ENCODE measurements around the gene CBFA2T2. TPM values are rescaled to one million over a fixed set of nuclear protein-coding genes. Genes with fewer than 3 reads are reported as not detected.

The CBFA2T2 gene
- total and polyA plus RNA-seq, 4 experiments from 2014 or later: 16.5 to 43.4 (median 33.6) TPM

DNA sequence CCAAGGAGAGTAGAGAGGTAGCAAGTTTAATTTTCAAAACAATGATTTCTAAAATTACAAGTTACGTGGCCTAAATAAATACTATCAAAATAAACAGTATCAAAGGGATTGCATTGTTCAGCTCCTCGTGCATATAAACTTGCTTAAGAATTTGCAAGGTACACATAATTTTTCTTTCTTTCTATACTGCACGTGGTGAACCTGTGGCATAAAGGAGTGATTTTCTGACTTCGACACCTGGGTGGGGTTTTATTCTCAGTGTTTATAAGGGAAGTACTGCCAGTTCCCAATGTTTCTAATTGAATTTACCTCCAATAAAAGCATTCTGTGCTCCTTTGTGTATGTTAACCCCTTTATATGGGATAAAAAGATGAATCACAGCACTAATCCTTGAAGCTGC, 122.1 kb downstream of the CBFA2T2 start:
- H3K36me3 Mint-ChIP-seq: peaks cover 44 to 74% of the 10 kb centered on the region in 2 donors
- no peaks in the 10 kb centered on the region for H3K9me3 Mint-ChIP-seq
- peaks cover 44% of the 10 kb centered on the region for H3K36me3 ChIP-seq (ENCODE audit: insufficient read depth, low read length)
- POLR2A ChIA-PET (ENCODE audit: partially characterized antibody): no interaction called here
- no peak overlapping the region for H3K27ac Mint-ChIP-seq
- intact Hi-C loops (cut with micrococcal nuclease): no loop called here
- no peaks in the 10 kb centered on the region for H3K27me3 ChIP-seq (ENCODE audit: insufficient read depth, low read length)
- H3K4me1 Mint-ChIP-seq: peaks cover 0 to 4% (median 2%) of the 10 kb centered on the region in 4 donors
- no peak overlapping the region for H3K27ac ChIP-seq (ENCODE audit: low read depth, low read length)
- CTCF ChIA-PET (ENCODE audit: partially characterized antibody): no interaction called here
- no peaks in the 10 kb centered on the region for H3K27me3 Mint-ChIP-seq
- H3K4me3 Mint-ChIP-seq: no peak overlapping the region
- H3K9me3 ChIP-seq (ENCODE audit: control insufficient read depth in 1 of 2, low read length in 2 of 2): no peaks in the 10 kb centered on the region
- no peak overlapping the region for H3K4me3 ChIP-seq (ENCODE audit: low read length in 2 of 2)
- no peak for DNase-seq
- H3K4me1 ChIP-seq (ENCODE audit: insufficient read depth, low read length): no peaks in the 10 kb centered on the region

DNA sequence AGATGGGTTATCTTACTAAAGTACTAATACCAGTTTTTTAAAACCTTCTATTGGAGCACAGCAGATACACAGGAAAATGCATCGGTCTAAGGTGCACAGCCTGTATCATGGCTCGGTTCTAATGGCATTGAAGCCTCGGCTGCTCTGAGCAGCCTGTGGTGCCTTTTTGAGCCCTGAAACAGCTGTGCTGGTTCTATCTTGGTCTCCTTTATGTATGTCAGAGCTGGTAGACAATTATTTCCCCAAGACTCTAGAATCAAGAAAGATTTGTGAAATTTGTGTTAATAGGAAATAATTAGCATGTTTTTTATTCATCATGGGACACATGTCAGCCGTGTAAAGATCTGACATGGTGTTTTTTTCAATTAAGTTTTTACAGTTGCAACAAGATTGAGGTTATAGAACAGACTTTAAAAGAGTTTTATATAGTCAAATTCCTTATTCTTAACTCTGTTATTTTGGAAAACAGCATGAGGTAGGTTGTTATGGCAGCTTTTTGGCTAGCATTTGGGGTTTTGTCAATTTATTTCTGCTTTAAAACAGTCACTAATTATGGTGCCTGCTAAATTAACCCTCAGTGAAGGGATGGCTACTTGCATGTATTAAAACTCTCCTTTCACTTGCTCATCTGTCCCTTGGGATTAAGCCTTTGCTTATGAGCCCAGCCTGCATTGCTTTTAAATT, 132.0 kb downstream of the CBFA2T2 start:
- H3K9me3 ChIP-seq (ENCODE audit: control insufficient read depth in 1 of 2, low read length in 2 of 2): no peaks in the 10 kb centered on the region
- no peak for DNase-seq
- H3K27me3 ChIP-seq (ENCODE audit: insufficient read depth, low read length): no peaks in the 10 kb centered on the region
- H3K27me3 Mint-ChIP-seq: no peaks in the 10 kb centered on the region
- POLR2A ChIA-PET (ENCODE audit: partially characterized antibody): interaction anchor here (4.4 kb wide), 1 partner anchor 41 kb away, joined by 27 read pairs; the partner anchor contains the start of gene C20orf144
- intact Hi-C loops (cut with micrococcal nuclease): no loop called here
- no peak overlapping the region for H3K4me3 Mint-ChIP-seq
- H3K4me3 ChIP-seq (ENCODE audit: low read length in 2 of 2): no peak overlapping the region
- peaks cover 38 to 58% of the 10 kb centered on the region in 2 donors for H3K36me3 Mint-ChIP-seq
- H3K4me1 ChIP-seq (ENCODE audit: insufficient read depth, low read length): peaks cover 26% of the 10 kb centered on the region
- peaks cover 14% of the 10 kb centered on the region for H3K36me3 ChIP-seq (ENCODE audit: insufficient read depth, low read length)
- no peak overlapping the region for H3K27ac ChIP-seq (ENCODE audit: low read depth, low read length)
- H3K4me1 Mint-ChIP-seq: peaks cover 10 to 42% (median 27%) of the 10 kb centered on the region in 4 donors
- H3K9me3 Mint-ChIP-seq: no peaks in the 10 kb centered on the region
- CTCF ChIA-PET (ENCODE audit: partially characterized antibody): interaction anchor here (1.1 kb wide), 2 partner anchors 46 to 165 kb away, joined by 4 to 5 read pairs; no protein-coding TSS in a partner anchor
- H3K27ac Mint-ChIP-seq: peak overlapping the region in 3 of 7 donors; percentile 2 to 47 (median 35)

DNA sequence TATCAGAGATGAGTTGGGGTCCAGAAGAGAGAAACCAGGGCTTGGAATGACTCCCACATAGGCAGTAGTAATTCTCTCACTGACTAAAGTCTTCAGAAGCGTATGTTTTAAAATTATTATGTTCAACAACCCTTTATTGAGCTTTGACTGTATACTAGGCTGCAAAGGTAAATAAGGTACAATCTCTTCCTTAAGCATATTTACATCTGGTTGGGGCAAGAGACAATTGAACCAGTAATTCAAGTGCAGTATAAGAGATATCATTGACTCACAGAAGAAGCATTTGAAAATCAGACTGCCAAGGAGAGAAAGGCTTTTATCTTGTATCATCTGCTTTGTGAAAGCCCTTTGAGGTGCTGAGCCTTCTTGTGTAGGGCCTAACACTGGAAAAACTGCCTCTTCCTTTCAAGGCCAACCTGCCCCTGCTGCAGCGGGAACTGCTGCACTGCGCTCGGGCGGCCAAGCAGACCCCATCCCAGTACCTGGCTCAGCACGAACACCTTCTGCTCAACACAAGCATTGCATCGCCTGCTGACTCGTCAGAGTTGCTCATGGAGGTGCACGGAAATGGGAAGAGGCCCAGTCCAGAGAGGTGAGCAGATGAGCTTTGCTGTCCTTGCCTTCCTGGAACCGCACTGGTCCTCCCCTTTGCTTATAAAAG, 132.9 kb downstream of the CBFA2T2 start:
- Mint-ChIP-seq H3K4me3 (peak overlapping the region in 1 of 8 donors; percentile 34), H3K36me3 (peaks cover 47 to 62% of the 10 kb centered on the region in 2 donors), H3K4me1 (peaks cover 10 to 42% (median 27%) of the 10 kb centered on the region in 4 donors), H3K27ac (peak overlapping the region in 3 of 7 donors; percentile 36 to 70 (median 43)), H3K9me3 (no peaks in the 10 kb centered on the region), H3K27me3 (no peaks in the 10 kb centered on the region)
- Histone ChIP-seq H3K4me1 (ENCODE audit: insufficient read depth, low read length) (peaks cover 26% of the 10 kb centered on the region), H3K9me3 (ENCODE audit: control insufficient read depth in 1 of 2, low read length in 2 of 2) (no peaks in the 10 kb centered on the region), H3K4me3 (ENCODE audit: low read length in 2 of 2) (no peak overlapping the region), H3K27ac (ENCODE audit: low read depth, low read length) (no peak overlapping the region), H3K27me3 (ENCODE audit: insufficient read depth, low read length) (no peaks in the 10 kb centered on the region), H3K36me3 (ENCODE audit: insufficient read depth, low read length) (peaks cover 22% of the 10 kb centered on the region)
- DNase-seq: no peak
- CTCF ChIA-PET (ENCODE audit: partially characterized antibody): no interaction called here
- POLR2A ChIA-PET (ENCODE audit: partially characterized antibody): interaction anchor here (0.9 to 4.4 kb wide), 2 partner anchors 40 to 133 kb away, joined by 3 to 27 read pairs; partner anchors contain the start of genes C20orf144 and CBFA2T2
- intact Hi-C loops (cut with micrococcal nuclease): no loop called here

DNA sequence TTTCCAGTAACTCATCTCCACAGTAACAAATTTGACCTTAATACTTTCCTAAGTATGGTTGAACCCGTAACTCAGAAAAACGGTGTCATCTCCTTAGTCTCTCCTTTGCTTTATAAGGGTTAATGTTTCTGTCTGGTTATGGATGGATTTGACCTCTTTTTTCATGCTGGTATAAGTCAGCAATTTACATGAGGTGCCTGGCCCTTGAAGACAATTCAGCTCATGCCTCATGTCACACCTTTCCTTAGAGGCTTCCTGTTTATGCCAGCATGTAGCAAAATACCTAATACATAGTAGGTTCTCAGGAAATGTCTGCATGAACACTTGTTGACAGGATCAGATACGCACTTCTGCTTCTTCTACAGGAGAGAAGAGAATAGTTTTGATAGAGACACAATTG, 134.5 kb downstream of the CBFA2T2 start:
- Histone ChIP-seq H3K36me3 (ENCODE audit: insufficient read depth, low read length) (peaks cover 26% of the 10 kb centered on the region), H3K9me3 (ENCODE audit: control insufficient read depth in 1 of 2, low read length in 2 of 2) (no peaks in the 10 kb centered on the region), H3K27ac (ENCODE audit: low read depth, low read length) (no peak overlapping the region), H3K4me3 (ENCODE audit: low read length in 2 of 2) (peak overlapping the region in 1 of 2 donors; percentile 26), H3K4me1 (ENCODE audit: insufficient read depth, low read length) (peaks cover 26% of the 10 kb centered on the region), H3K27me3 (ENCODE audit: insufficient read depth, low read length) (no peaks in the 10 kb centered on the region)
- intact Hi-C loops (cut with micrococcal nuclease): no loop called here
- ChIA-PET CTCF (ENCODE audit: partially characterized antibody) (no interaction called here), POLR2A (ENCODE audit: partially characterized antibody) (interaction anchor here (4.4 kb wide), 1 partner anchor 39 kb away, joined by 27 read pairs; the partner anchor contains the start of gene C20orf144)
- DNase-seq: peak in 4 of 5 donors; percentile 15 to 30 (median 22)
- Mint-ChIP-seq H3K4me1 (peaks cover 9 to 46% (median 27%) of the 10 kb centered on the region in 4 donors), H3K27me3 (no peaks in the 10 kb centered on the region), H3K4me3 (peak overlapping the region in 7 of 8 donors; percentile 18 to 75 (median 58)), H3K36me3 (peaks cover 56 to 68% of the 10 kb centered on the region in 2 donors), H3K9me3 (no peaks in the 10 kb centered on the region), H3K27ac (peak overlapping the region; percentile 80 to 91 (median 89))

DNA sequence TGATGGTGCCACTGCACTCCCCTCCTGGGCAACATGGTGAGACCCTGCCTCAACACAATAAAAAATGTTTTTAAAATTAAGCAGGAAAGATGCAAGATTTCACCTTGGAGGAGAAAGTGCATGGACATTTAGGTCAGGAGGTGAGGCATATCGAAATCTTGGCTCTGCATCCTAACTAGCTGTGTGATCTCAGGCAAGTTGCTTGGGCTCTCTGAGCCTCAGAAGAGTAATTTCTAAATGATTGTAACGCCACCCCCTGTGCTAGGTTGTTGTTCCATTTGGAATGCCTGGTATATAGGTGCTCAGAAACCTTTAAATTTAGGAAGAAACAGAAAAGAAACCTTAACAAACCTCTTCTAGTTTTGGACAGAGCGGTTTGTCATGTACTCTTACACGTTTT, 136.3 kb downstream of the CBFA2T2 start:
- H3K27me3 ChIP-seq (ENCODE audit: insufficient read depth, low read length): no peaks in the 10 kb centered on the region
- peaks cover 26% of the 10 kb centered on the region for H3K4me1 ChIP-seq (ENCODE audit: insufficient read depth, low read length)
- no peaks in the 10 kb centered on the region for H3K27me3 Mint-ChIP-seq
- DNase-seq: no peak
- H3K9me3 Mint-ChIP-seq: no peaks in the 10 kb centered on the region
- intact Hi-C loops (cut with micrococcal nuclease): no loop called here
- ChIA-PET CTCF (ENCODE audit: partially characterized antibody) (interaction anchor here (0.9 kb wide), 1 partner anchor 41 kb away, joined by 3 read pairs; the partner anchor contains the start of gene ACTL10), POLR2A (ENCODE audit: partially characterized antibody) (interaction anchor here (1.0 to 1.2 kb wide), 3 partner anchors 94 to 367 kb away, joined by 3 to 4 read pairs (median 3); partner anchors contain the start of genes CBFA2T2 and PXMP4)
- peak overlapping the region in 2 of 7 donors; percentile 53 to 63 for H3K27ac Mint-ChIP-seq
- peaks cover 67 to 76% of the 10 kb centered on the region in 2 donors for H3K36me3 Mint-ChIP-seq
- peaks cover 31% of the 10 kb centered on the region for H3K36me3 ChIP-seq (ENCODE audit: insufficient read depth, low read length)
- no peak overlapping the region for H3K4me3 ChIP-seq (ENCODE audit: low read length in 2 of 2)
- H3K4me1 Mint-ChIP-seq: peaks cover 9 to 51% (median 23%) of the 10 kb centered on the region in 4 donors
- no peak overlapping the region for H3K4me3 Mint-ChIP-seq
- no peaks in the 10 kb centered on the region for H3K9me3 ChIP-seq (ENCODE audit: control insufficient read depth in 1 of 2, low read length in 2 of 2)
- no peak overlapping the region for H3K27ac ChIP-seq (ENCODE audit: low read depth, low read length)

DNA sequence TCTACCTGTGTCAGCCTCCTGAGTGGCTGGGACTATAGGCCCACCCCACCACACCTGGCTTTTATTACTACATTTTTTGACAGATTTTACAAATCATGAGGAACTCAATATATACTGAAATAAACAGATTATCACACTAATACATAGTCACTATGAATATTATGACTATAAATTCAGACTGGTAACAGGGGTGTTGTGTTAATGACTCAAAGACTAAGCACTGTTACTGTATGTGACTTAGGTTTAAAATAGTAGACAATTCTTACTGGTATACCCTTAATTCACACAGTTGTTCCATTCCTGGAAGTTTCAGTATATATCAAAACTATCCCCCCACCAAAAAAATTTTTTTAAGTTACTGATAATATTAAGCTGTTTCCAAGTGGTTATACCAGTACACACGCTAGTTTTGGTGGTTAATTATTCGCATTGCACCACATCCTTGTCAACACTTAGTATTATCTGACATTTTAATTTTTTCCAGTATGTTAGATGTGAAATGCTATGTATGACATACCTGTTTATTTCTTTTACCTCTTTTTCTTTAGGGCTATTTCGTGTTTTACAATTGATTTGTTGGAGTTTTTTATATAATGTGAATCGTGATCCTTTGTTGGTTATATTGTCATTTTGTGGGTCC, 137.8 kb downstream of the CBFA2T2 start:
- POLR2A ChIA-PET (ENCODE audit: partially characterized antibody): interaction anchor here (0.6 to 1.5 kb wide), 3 partner anchors 21 to 104 kb away, joined by 3 to 6 read pairs (median 3); partner anchors contain the start of genes ACTL10 and ZNF341
- H3K36me3 ChIP-seq (ENCODE audit: insufficient read depth, low read length): peaks cover 31% of the 10 kb centered on the region

More for the DNA sequence above, 137.8 kb downstream of the CBFA2T2 start:
- H3K4me3 ChIP-seq (ENCODE audit: low read length in 2 of 2): no peak overlapping the region
- no peak overlapping the region for H3K27ac ChIP-seq (ENCODE audit: low read depth, low read length)
- intact Hi-C loops (cut with micrococcal nuclease): no loop called here
- H3K9me3 Mint-ChIP-seq: no peaks in the 10 kb centered on the region
- no peaks in the 10 kb centered on the region for H3K27me3 ChIP-seq (ENCODE audit: insufficient read depth, low read length)
- no peak overlapping the region for H3K4me3 Mint-ChIP-seq
- peaks cover 26% of the 10 kb centered on the region for H3K4me1 ChIP-seq (ENCODE audit: insufficient read depth, low read length)
- CTCF ChIA-PET (ENCODE audit: partially characterized antibody): no interaction called here
- peak overlapping the region in 2 of 7 donors; percentile 19 to 52 for H3K27ac Mint-ChIP-seq
- peaks cover 9 to 41% (median 20%) of the 10 kb centered on the region in 4 donors for H3K4me1 Mint-ChIP-seq
- peaks cover 68 to 71% of the 10 kb centered on the region in 2 donors for H3K36me3 Mint-ChIP-seq
- no peaks in the 10 kb centered on the region for H3K9me3 ChIP-seq (ENCODE audit: control insufficient read depth in 1 of 2, low read length in 2 of 2)
- DNase-seq: no peak
- no peaks in the 10 kb centered on the region for H3K27me3 Mint-ChIP-seq

Measured in CD4-positive, alpha-beta memory T cell (primary cell).